OCI-LY1 (cell line): ENCODE results near the gene SDK1.

ENCODE experiments used
- H2AFZ ChIP-seq: fragments of 200-600 bp; sonication (generic), shearing (Covaris generic); 2 replicates; pipeline ENCODE4 v1.6.0; 2014; ENCODE audit warnings: antibody characterized with exemption, mild to moderate bottlenecking, low read length
- H3F3A ChIP-seq: fragments of 200-600 bp; sonication (generic), shearing (Covaris generic); 2 replicates; pipeline ENCODE4 v1.6.0; 2014; ENCODE audit warnings: mild to moderate bottlenecking, antibody characterized with exemption, low read length, moderate library complexity; ENCODE audit not compliant: insufficient read depth
- H3K27ac ChIP-seq: fragments of 200-600 bp; sonication (generic); 2 replicates; pipeline ENCODE4 v1.5.1; 2014; ENCODE audit warnings: low read length, mixed run types, mild to moderate bottlenecking, low read depth; ENCODE audit not compliant: poor library complexity, severe bottlenecking
- H3K27me3 ChIP-seq: fragments of 200-600 bp; sonication (generic); 2 replicates; pipeline ENCODE4 v1.6.0; 2014; ENCODE audit warnings: antibody characterized with exemption, mild to moderate bottlenecking, low read length, moderate library complexity; ENCODE audit not compliant: insufficient read depth
- H3K36me3 ChIP-seq: fragments of 200-600 bp; sonication (generic); 2 replicates; pipeline ENCODE4 v1.6.1; 2014; ENCODE audit warnings: mild to moderate bottlenecking, antibody characterized with exemption, low read length, moderate library complexity, mixed read lengths; ENCODE audit not compliant: insufficient read depth
- H3K4me1 ChIP-seq: fragments of 200-600 bp; sonication (generic); 2 replicates; pipeline ENCODE4 v1.5.1; 2014; ENCODE audit warnings: mild to moderate bottlenecking, low read length, moderate library complexity; ENCODE audit not compliant: insufficient read depth, severe bottlenecking
- H3K4me2 ChIP-seq: fragments of 200-600 bp; sonication (generic), shearing (Covaris generic); 2 replicates; pipeline ENCODE4 v1.6.1; 2014; ENCODE audit warnings: low read length
- H3K4me3 ChIP-seq: fragments of 200-600 bp; sonication (generic); 2 replicates; pipeline ENCODE4 v1.5.1; 2014; ENCODE audit warnings: low read length, low read depth, mild to moderate bottlenecking, mixed read lengths; ENCODE audit not compliant: poor library complexity, severe bottlenecking
- H3K79me2 ChIP-seq: fragments of 200-600 bp; shearing (Covaris generic); 2 replicates; pipeline ENCODE4 v1.6.1; 2016; ENCODE audit warnings: mixed run types, low read length, mixed read lengths; ENCODE audit not compliant: insufficient read depth
- H3K9ac ChIP-seq: fragments of 200-600 bp; sonication (generic), shearing (Covaris generic); 2 replicates; pipeline ENCODE4 v1.6.1; 2014; ENCODE audit warnings: mild to moderate bottlenecking, low read length, mixed read lengths
- H3K9me2 ChIP-seq: fragments of 200-600 bp; sonication (generic), shearing (Covaris generic); 2 replicates; pipeline ENCODE4 v1.6.1; 2014; ENCODE audit warnings: low read depth, mild to moderate bottlenecking, low read length, mixed read lengths
- H3K9me3 ChIP-seq: fragments of 200-600 bp; shearing (Covaris generic); 2 replicates; pipeline ENCODE4 v1.6.1; 2014; ENCODE audit warnings: low read length, mixed read lengths
- H4K20me1 ChIP-seq: fragments of 200-600 bp; sonication (generic), shearing (Covaris generic); 2 replicates; pipeline ENCODE4 v1.6.0; 2016; ENCODE audit warnings: mild to moderate bottlenecking, low read length; ENCODE audit not compliant: insufficient read depth
- EZH2 ChIP-seq: fragments of 200-600 bp; sonication (generic), shearing (Covaris generic); IDR thresholded peaks from 2 replicates; pipeline ENCODE4 v1.8.0; 2017; ENCODE audit warnings: borderline replicate concordance, mixed run types, mild to moderate bottlenecking, antibody characterized with exemption, low read length, moderate library complexity, mixed read lengths
- TF ChIP-seq, protein P1 (sequence below): fragments of 200-600 bp; sonication (generic), shearing (Covaris generic); IDR thresholded peaks from 2 replicates; pipeline ENCODE4 v1.5.1; 2017; ENCODE audit warnings: mild to moderate bottlenecking, antibody characterized with exemption, low read length, moderate library complexity, mixed read lengths

Gene SDK1

DNA sequence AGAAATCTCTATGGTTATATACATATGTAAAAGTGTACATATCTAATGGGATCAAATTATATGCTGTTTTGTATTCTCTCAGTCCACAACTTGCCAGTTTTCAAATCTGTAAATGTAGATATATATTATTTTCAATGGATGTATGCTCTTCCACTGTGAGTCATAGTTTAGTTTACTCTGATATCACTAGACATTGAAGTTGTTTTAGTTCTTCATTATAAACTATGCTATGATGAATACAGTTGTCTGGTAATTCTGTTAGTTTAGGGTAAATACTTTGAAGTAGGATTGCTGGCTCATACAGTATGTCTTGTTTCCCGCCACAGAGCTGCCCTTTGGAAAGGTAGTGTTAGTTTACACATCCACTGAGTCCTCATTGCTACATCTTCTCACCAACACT, 25.2 kb downstream of the SDK1 start:
- Histone ChIP-seq H3K9ac (no peak overlapping the region), H3K79me2 (peaks cover 69% of the 10 kb centered on the region), H3K9me3 (no peaks in the 10 kb centered on the region), H3K4me2 (no peak overlapping the region), H4K20me1 (no peaks in the 10 kb centered on the region), H3K27me3 (no peaks in the 10 kb centered on the region), H3K9me2 (no peaks in the 10 kb centered on the region), H3K27ac (no peak overlapping the region), H2AFZ (no peak overlapping the region), H3K36me3 (peaks cover 18% of the 10 kb centered on the region), H3K4me1 (no peaks in the 10 kb centered on the region), H3K4me3 (no peak overlapping the region), H3F3A (no peaks in the 10 kb centered on the region)
- TF ChIP-seq, protein P1, sequence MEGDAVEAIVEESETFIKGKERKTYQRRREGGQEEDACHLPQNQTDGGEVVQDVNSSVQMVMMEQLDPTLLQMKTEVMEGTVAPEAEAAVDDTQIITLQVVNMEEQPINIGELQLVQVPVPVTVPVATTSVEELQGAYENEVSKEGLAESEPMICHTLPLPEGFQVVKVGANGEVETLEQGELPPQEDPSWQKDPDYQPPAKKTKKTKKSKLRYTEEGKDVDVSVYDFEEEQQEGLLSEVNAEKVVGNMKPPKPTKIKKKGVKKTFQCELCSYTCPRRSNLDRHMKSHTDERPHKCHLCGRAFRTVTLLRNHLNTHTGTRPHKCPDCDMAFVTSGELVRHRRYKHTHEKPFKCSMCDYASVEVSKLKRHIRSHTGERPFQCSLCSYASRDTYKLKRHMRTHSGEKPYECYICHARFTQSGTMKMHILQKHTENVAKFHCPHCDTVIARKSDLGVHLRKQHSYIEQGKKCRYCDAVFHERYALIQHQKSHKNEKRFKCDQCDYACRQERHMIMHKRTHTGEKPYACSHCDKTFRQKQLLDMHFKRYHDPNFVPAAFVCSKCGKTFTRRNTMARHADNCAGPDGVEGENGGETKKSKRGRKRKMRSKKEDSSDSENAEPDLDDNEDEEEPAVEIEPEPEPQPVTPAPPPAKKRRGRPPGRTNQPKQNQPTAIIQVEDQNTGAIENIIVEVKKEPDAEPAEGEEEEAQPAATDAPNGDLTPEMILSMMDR: no peak
- no peak for TF ChIP-seq EZH2

DNA sequence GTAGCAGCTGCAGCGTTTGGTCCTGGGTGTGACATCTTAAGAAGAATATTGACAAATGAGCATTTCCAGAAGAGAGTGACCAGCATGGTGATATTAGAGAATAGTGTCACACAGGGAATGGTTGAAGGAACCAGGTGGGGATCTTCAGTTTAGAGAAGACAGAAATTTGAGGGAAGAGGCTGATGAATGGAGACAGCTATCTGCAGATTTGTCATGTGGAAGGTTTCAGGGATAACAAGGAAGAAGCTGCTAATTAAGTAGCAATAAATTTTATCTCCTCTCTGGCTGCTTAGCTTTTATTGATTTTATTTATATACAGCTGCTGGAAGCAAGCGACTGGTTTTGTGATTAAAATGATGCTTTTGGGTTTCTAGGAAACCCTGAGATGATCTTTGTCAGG, 26.0 kb downstream of the SDK1 start:
- Histone ChIP-seq H3K4me2 (no peak overlapping the region), H3K79me2 (peaks cover 67% of the 10 kb centered on the region), H3K4me3 (no peak overlapping the region), H3K27ac (no peak overlapping the region), H3K27me3 (no peaks in the 10 kb centered on the region), H3K9me2 (no peaks in the 10 kb centered on the region), H3K9ac (no peak overlapping the region), H3K4me1 (no peaks in the 10 kb centered on the region), H4K20me1 (no peaks in the 10 kb centered on the region), H3K36me3 (peaks cover 18% of the 10 kb centered on the region), H3K9me3 (no peaks in the 10 kb centered on the region), H2AFZ (no peak overlapping the region), H3F3A (no peaks in the 10 kb centered on the region)
- TF ChIP-seq EZH2: no peak
- TF ChIP-seq, protein P1: no peak

DNA sequence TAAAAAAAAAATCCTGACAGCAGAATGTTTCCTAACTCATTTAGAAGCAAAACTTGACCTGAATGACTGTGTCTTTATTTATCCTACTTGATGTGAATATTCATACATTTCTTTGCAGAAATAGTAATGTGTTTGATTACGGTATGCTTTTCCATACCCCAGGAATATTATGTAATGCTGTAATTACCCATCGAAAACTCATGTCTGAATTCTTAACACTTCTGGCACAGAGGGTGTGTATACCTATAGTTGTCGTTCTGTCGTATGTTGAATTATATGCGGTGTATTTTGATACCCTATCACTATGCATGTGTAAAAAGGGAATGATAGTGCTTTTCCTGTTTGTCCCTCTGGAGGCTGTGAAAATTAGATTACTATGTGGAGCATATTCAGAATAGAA, 26.6 kb downstream of the SDK1 start:
- Histone ChIP-seq H3K4me1 (no peaks in the 10 kb centered on the region), H4K20me1 (no peaks in the 10 kb centered on the region), H3K9me3 (no peaks in the 10 kb centered on the region), H3K4me3 (no peak overlapping the region), H3F3A (no peaks in the 10 kb centered on the region), H3K79me2 (peaks cover 70% of the 10 kb centered on the region), H2AFZ (no peak overlapping the region), H3K36me3 (peaks cover 16% of the 10 kb centered on the region), H3K9me2 (no peaks in the 10 kb centered on the region), H3K9ac (no peak overlapping the region), H3K27ac (no peak overlapping the region), H3K27me3 (no peaks in the 10 kb centered on the region), H3K4me2 (no peak overlapping the region)
- TF ChIP-seq, protein P1: no peak
- TF ChIP-seq EZH2: no peak
